Measurements from ENCODE around the gene PDAP1. TPM values are rescaled to one million over a fixed set of nuclear protein-coding genes. Genes with fewer than 3 reads are reported as not detected.

PDAP1 gene
- total RNA-seq, 4 donors from 2014 or later = 34.6 to 88.5 (median 62.6) TPM

DNA sequence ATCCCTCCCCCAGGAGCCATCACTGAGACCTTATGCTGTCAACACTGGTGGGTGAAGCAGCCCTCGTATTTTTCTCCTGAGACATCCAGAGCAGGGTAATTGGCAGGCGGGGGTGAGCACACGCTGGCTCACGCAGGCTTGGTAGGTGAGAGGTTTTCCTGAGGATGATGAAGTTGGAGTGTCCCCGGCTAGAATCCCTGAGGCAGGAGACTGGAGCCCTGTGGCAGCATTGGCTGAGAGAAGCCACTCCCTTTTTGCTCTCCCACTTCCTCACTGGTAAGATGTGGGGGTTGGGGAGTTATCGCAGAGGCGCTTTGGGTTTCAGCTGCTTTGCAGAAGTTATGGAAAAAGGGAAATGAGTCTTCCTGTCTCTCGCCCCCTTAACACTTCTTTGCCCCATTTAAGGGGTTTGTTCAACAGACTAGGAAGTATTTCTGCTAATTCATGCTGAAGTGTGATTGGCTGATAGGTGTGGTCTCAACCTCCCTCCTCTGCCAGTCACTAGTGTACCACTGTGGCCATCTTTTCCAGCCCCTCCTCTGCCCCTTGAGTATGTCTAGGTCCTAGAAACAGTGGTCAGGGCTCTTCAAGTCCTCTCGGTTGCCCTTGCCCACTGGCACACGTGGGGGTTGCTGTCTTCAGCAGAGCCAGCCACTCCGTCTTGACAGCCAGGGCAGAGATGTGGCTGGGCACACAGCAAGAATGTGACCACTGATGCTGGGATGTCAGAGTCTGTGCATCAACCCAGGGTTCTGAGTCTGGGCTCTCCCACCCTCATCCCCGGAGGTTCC is 28.2 kb downstream of the PDAP1 start:
- TF ChIP-seq, protein P1, sequence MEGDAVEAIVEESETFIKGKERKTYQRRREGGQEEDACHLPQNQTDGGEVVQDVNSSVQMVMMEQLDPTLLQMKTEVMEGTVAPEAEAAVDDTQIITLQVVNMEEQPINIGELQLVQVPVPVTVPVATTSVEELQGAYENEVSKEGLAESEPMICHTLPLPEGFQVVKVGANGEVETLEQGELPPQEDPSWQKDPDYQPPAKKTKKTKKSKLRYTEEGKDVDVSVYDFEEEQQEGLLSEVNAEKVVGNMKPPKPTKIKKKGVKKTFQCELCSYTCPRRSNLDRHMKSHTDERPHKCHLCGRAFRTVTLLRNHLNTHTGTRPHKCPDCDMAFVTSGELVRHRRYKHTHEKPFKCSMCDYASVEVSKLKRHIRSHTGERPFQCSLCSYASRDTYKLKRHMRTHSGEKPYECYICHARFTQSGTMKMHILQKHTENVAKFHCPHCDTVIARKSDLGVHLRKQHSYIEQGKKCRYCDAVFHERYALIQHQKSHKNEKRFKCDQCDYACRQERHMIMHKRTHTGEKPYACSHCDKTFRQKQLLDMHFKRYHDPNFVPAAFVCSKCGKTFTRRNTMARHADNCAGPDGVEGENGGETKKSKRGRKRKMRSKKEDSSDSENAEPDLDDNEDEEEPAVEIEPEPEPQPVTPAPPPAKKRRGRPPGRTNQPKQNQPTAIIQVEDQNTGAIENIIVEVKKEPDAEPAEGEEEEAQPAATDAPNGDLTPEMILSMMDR (IDR thresholded peaks at IDR 0.05; ENCODE audit: low read depth) = no peak

DNA sequence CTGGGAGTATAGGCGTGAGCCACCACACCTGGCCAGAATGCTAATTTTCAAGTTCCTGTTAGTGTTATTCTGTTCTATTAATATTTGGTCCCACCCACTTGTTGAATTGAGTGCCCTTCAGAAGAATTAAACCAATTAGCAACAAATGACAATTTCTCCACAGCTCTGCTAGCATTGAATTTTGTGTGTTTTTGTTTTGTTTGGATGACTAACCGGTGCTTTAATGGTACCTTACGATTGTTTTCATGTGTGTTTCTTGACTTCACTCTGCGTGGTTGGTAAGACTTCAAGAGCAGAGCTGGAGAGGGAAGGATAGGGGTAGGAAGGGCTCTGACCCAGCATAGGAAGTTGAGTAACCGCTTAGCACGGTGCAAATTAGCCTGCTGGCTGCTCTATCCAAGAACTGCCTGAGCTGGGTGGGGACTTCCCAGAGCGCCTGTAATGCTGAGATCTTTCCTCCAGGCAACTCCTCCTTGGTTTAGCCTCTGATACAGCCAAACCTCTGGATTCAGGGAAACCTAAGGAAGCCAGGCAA is 29.3 kb downstream of the PDAP1 start:
- TF ChIP-seq, protein P1 (IDR thresholded peaks at IDR 0.05; ENCODE audit: low read depth) = no peak

DNA sequence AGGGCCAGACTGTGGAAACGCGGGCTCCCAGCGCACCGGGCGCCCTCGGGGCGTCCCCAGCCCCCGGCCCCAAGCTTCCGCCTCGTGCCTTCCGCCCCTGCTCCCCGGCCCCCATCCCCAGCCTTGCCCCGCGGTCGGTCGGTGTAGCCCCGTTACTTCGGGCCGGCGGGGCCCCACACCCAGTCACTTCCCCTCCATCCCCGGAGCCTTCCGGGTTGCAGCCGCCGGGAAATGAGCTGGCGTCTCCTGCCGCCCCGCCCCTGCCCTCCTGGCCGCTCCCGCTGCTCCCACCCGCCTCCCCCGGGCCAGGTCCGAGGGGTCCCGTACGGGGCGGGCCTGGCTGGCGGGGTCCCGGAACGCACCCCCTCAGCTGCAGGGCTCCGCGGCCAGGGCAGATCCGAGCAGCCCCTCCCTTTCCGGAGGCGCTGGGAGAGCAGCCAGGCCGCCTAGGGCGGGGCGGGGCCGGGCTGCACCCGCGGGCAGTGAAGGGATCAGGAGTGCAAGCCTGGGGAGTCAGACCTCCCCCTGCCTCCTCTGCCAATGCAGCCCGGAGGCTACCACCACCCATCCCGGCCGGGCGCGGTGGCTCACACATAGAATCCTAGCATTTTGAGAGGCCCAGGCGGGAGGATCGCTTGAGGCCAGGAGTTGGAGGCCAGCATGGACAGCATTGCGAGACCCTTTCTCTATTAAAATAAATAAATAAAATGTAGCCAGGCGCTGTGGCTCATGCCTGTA is 33.2 kb downstream of the PDAP1 start:
- TF ChIP-seq, protein P1 (IDR thresholded peaks at IDR 0.05; ENCODE audit: low read depth) = no peak

DNA sequence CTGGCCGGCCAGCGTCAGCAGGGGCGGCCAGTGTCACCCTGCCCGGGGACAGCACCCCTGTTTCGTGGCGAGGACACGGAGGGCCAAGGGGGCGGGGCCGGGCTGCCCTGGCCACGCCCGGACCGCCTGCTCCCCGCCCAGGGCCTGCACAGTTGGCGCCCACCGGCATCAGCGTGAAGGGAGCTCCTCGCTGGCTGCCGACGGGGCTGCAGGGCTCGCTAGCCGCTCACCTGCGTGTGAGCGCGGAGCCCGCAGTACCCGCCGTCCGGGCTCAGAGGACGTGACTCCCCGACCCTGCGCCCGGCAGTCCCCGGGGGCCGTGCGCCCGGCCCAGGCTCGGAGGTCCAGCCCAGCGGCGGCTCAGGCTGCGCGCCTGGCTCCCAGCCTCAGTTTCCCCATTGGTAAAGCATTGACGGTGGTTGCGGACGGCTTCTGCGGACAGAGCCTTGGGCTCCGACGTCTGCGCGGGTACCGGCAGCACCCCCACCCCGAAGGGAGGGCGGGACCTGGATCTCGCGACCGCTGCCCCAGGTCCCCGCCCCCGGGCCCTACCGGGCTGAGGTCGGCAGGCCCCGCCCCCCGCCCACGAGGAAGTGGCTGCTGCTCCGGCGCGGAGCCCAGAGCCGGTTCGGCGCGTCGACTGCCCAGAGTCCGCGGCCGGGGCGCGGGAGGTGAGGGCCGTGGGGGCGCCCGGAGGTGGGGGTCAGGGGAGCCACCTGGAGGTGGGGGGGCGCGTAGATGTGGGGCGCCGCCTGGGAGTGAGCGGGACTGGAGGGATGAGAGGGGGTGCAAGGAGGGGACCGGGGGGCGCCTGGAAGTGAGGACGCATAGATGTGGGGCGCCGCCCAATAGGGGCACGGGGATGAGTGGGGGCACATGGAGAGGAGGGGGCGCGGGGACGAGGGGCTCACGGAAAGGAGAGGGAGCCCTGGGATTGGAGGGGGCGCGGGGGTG is 34.0 kb downstream of the PDAP1 start, which contains the start of gene ARPC1B:
Gene ARPC1B, plus strand, starts transcription at position 620 of the 954 bp plus-strand sequence. CDS start 10,985 bp downstream, outside the sequence.
- TF ChIP-seq, protein P1 (IDR thresholded peaks at IDR 0.05; ENCODE audit: low read depth) = no peak

DNA sequence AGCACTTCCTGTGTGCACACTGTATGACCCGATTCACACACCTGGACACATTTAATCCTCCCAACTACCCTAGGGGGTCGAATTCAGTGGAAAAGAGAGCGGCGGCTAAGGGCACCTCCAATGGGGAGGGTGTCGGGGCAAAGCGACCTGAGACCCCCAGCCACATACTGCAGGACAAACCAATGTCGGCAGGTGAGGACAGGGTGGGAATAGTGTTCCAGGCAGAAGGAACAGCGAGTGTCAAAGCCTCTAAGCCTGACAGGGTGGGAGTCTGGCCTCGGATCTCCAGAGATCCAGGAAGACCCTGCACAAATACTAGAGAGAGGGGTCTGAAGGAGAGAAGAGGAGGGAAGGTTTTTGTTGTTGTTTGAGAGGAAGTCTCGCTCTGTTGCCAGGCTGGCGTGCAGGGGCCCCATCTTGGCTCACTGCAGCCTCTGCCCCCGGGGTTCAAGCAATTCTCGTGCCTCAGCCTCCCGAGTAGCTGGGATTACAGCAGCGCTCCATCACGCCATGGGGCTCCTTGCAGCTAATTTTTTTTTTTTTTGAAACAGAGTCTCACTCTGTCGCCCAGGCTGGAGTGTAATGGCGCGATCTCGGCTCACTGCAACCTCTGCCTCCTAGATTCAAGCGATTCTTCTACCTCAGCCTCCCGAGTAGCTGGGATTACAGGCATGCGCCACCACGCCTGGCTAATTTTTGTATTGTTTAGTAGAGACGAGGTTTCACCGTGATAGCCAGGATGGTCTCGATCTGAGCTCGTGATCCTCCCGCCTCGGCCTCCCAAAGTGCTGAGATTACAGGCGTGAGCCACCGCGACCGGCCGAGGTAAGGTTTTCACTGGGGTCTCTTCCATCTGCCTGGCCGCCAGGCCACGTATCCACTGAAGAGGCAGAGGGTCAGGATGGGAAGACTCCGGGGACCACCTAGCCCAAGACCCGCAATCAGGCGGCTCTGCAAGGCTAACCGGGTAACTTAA is 35.0 kb downstream of the PDAP1 start:
- TF ChIP-seq, protein P1 (IDR thresholded peaks at IDR 0.05; ENCODE audit: low read depth) = no peak
